Endometrial microvascular endothelial cells (primary cell): Measurements from ENCODE around the gene CEP295NL. TPM values are rescaled to one million over a fixed set of nuclear protein-coding genes. Genes with fewer than 3 reads are reported as not detected.
"Not testable (repeated sequence)": the region's sequence is repeated elsewhere in the genome, so short reads cannot be mapped to it uniquely, and the experiment has no call there.

Experiments
- in situ Hi-C: cut with HindIII; loops from 2 replicates; pipeline ENCODE4 v1.10.0; 2017; ENCODE audit warnings: low sequenced_read_pairs, low pct_unique_long_range_greater_than_20kb; ENCODE audit errors: inconsistent ontology term
- total RNA-seq: library from RNA; depleted of rRNA; stranded (reverse); fragments of >200 nt; gene quantifications from one replicate; pipeline ENCODE4 v1.2.3, GENCODE V29; 2015; ENCODE audit errors: inconsistent ontology term

Gene CEP295NL
- total RNA-seq, 1 donor from 2014 or later = 0.19 TPM

- in situ Hi-C loops = no loop called here
Observed at GRCh38 chr17:78892520-78892919, 10.5 kb downstream of the CEP295NL start.

DNA sequence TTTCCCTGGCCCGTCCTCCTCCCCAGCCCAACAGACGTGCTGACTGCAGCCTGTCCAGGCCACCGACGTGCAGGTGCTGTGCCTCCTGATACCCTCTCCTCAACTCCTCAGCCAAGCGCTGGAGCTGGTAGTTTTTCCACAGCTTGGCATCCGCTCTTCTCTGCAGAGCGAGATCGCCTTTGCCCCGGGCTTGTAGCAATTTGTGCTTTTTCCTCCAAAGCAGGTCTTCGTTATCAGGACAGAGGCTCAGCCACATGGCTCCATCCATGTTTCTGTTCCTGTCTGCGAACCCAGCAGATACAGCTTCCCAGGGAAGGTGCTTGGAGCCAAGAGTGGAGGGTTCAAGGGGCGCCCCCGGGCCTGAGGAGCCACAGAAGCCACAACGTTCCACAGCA, 10.9 kb downstream of the CEP295NL start:
- in situ Hi-C loops = no loop called here

DNA sequence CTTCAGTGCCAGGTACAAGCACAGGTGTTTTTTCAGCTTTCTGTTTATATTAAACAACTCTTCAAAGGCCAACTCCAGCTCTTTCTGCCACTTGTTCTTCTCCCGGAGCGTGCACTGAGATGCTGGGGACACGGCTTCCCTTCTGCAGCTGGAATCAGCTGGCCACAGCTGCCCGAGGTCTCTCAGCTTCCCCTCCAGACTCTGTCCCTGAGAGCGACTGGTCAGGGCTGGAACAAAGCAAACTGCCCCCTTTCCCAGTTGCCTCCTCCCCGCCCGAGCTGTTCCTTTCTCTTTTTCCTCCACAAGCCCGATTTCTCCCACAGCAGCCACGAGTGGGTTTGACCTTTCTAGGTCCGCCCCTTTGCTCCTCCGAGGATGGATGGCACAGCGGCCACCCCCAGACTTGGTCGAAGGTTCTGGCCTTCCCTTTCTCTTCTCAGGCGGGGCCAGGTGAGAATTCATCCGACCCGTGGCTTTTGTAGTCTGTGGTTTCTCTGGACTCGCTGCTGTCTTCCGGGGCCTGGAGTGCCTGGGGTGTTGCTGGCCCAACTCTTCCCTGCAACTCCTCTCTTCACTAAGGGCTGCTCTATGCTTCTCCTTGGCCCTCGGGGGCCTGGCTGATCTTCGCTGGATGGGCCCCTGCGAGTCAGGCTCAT, 11.5 kb downstream of the CEP295NL start:
- in situ Hi-C loops = no loop called here

DNA sequence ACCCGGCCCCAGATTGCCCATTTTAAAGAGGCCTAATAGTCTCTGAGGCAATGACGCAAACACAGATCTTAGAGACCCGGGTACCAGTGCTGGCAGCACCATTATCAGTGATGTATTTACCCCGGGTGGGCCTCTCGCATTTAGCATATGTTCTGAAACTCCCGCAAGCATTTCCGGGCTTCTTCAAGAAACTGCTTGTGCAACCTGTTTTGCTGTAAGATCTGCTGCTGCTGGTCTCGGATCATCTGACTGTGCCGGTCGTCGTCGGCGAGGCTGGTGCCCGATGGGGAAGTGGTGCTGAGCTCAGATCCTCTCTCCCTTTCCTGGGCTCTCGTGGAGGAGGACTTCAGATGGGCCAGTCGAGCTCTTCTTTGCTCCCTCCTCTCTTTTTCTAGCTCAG, 12.5 kb downstream of the CEP295NL start:
- in situ Hi-C loops = no loop called here

GRCh38 chr17:78890096-78890495, 12.9 kb downstream of the CEP295NL start:
- in situ Hi-C loops = not testable (repeated sequence)

- in situ Hi-C loops = no loop called here
Observed at GRCh38 chr17:78889531-78889930, 13.5 kb downstream of the CEP295NL start.

- in situ Hi-C loops = no loop called here
Observed at GRCh38 chr17:78888941-78889518, 14.0 kb downstream of the CEP295NL start.

DNA sequence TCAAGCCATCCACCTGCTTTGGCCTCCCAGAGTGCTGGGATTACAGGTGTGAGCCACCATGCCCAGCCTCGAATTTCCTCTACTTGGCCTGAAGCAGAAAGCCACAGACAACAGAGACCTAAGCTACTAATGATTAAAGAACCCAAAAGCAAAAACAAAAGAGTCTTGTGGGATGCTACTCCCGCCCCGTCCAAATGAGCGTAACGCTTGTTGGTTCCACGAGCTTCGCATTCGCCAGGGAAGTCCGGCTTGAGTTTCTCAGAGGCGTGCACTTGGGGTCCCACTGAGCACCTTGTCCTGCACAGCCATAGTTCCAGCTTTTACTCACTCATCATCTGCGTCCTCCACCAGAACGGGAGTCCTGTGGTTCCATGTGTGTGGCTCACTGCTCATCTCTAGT, 16.0 kb downstream of the CEP295NL start:
- in situ Hi-C loops = no loop called here

- in situ Hi-C loops = no loop called here
Observed at GRCh38 chr17:78885956-78886355, 17.0 kb downstream of the CEP295NL start.

GRCh38 chr17:78884876-78885667, 17.9 kb downstream of the CEP295NL start:
- in situ Hi-C loops = no loop called here

- in situ Hi-C loops = no loop called here
Observed at GRCh38 chr17:78884148-78884825, 18.7 kb downstream of the CEP295NL start.

- in situ Hi-C loops = no loop called here
Observed at GRCh38 chr17:78883533-78884131, 19.4 kb downstream of the CEP295NL start.

- in situ Hi-C loops = no loop called here
Observed at GRCh38 chr17:78883089-78883532, 19.9 kb downstream of the CEP295NL start.

GRCh38 chr17:78882540-78883088, 20.4 kb downstream of the CEP295NL start:
- in situ Hi-C loops = no loop called here

- in situ Hi-C loops = no loop called here
Observed at GRCh38 chr17:78879635-78880186, 23.3 kb downstream of the CEP295NL start.

DNA sequence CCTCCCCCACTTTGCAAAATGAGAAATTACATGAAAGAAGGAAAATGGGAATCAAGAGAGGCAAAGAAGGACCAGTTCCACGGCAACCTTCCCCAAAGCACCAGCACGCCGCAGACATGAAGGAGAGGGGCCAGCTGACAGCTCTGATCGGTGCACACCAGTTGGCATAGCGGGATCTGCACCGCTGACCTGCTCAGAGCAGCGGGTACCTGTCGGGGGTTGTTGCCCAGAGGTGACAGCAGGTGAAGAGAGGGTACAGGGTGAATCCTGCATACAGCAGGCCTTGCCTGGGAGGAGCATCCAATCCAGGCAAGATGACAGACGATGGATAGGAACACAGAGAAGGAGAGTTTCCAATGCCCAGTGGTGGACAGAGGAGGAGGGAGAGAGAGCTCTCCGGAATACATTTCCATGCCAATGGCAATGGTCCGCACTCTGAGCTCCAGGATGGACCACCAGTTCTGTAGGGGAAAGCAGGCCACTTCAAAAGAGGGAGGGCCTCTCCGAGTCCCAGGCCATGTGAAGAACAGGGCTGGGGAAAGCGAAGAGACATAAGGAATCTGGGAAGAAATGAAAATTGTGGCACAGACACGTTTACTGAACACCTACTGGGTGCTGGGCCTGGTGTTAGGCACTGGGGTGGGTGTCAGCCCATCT, 24.0 kb downstream of the CEP295NL start:
- in situ Hi-C loops = no loop called here

DNA sequence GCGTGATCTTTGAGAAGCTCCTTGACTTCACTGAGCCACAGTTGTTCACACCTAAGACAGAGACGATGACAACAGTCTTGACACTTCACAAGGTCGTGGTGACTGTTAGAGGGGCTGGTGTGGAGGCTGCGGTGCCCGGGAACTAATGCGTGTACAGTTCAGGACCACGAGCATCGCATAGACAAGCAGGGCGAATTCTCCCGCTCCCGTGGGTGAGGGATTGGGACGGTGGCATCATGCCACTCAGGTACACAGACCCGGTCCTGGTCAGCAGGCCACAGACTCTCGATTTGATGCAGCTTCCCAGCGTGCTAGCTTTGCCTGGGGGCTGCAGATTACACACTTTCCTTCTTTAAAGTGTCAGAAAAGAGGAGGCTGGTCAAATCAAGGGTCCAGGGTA, 24.7 kb downstream of the CEP295NL start:
- in situ Hi-C loops = no loop called here

GRCh38 chr17:78876954-78877517, 26.0 kb downstream of the CEP295NL start:
- in situ Hi-C loops = not testable (repeated sequence)
